NOMO-1 treated with dmso at 0.1 percent for 144 hours (cell line): ENCODE measurements around the gene PTPRCAP.
"Not testable (repeated sequence)": the region's sequence is repeated elsewhere in the genome, so short reads cannot be mapped to it uniquely, and the experiment has no call there.

Experiments used
- DNase-seq: peaks from one replicate; lab custom pipeline; 2025; ENCODE audit not compliant: unreplicated experiment; lab: John Stamatoyannopoulos, UW

The PTPRCAP gene

GRCh38 chr11:67410984-67411784, 26.3 kb downstream of the PTPRCAP start:
- no peak for DNase-seq

- no peak for DNase-seq
These were observed 27.1 kb downstream of the PTPRCAP start for GRCh38 chr11:67410369-67410831.

- no peak for DNase-seq
These were observed 27.6 kb downstream of the PTPRCAP start for GRCh38 chr11:67409781-67410368.

GRCh38 chr11:67409261-67409666, 28.2 kb downstream of the PTPRCAP start:
- DNase-seq, result no peak

- no peak for DNase-seq
These were observed 28.9 kb downstream of the PTPRCAP start for GRCh38 chr11:67408437-67409200.

GRCh38 chr11:67407688-67408163, 29.8 kb downstream of the PTPRCAP start:
- no peak for DNase-seq

- DNase-seq, result no peak
These were observed 30.4 kb downstream of the PTPRCAP start for GRCh38 chr11:67406969-67407687.

- no peak for DNase-seq
These were observed 31.0 kb downstream of the PTPRCAP start for GRCh38 chr11:67406420-67406968.

- no peak for DNase-seq
These were observed 31.7 kb downstream of the PTPRCAP start for GRCh38 chr11:67405688-67406339.

- DNase-seq, result no peak
These were observed 32.3 kb downstream of the PTPRCAP start for GRCh38 chr11:67405196-67405567.

- DNase-seq, result no peak
These were observed 32.8 kb downstream of the PTPRCAP start for GRCh38 chr11:67404515-67405195.

- DNase-seq, result not testable (repeated sequence)
These were observed 34.4 kb downstream of the PTPRCAP start for GRCh38 chr11:67403085-67403484.

GRCh38 chr11:67402192-67402839, 35.2 kb downstream of the PTPRCAP start:
- peak; percentile 22 for DNase-seq

- peak; percentile 89 for DNase-seq
These were observed 35.8 kb downstream of the PTPRCAP start, which contains the start of gene PPP1CA for GRCh38 chr11:67401495-67402191. Gene PPP1CA (minus strand): TSS chr11:67401858. CDS start chr11:67401782, 76 bp downstream.

- DNase-seq, result no peak
These were observed 36.5 kb downstream of the PTPRCAP start for GRCh38 chr11:67400942-67401494.

- no peak for DNase-seq
These were observed 37.1 kb downstream of the PTPRCAP start for GRCh38 chr11:67400251-67400941.
